Activated CD4-positive, alpha-beta T cell treated with anti-CD3 and anti-CD28 coated beads, Interleukin-2, amount 50 U/mL, for 48 hours (primary cell): ENCODE results near the gene SUN1.
"Not testable (repeated sequence)": the region's sequence is repeated elsewhere in the genome, so short reads cannot be mapped to it uniquely, and the experiment has no call there.

Source experiments
- DNase-seq, 2 experiments: peaks; one replicate each; pipeline ENCODE4 v3.0.0-alpha.2; 2020

The SUN1 gene, protein sequence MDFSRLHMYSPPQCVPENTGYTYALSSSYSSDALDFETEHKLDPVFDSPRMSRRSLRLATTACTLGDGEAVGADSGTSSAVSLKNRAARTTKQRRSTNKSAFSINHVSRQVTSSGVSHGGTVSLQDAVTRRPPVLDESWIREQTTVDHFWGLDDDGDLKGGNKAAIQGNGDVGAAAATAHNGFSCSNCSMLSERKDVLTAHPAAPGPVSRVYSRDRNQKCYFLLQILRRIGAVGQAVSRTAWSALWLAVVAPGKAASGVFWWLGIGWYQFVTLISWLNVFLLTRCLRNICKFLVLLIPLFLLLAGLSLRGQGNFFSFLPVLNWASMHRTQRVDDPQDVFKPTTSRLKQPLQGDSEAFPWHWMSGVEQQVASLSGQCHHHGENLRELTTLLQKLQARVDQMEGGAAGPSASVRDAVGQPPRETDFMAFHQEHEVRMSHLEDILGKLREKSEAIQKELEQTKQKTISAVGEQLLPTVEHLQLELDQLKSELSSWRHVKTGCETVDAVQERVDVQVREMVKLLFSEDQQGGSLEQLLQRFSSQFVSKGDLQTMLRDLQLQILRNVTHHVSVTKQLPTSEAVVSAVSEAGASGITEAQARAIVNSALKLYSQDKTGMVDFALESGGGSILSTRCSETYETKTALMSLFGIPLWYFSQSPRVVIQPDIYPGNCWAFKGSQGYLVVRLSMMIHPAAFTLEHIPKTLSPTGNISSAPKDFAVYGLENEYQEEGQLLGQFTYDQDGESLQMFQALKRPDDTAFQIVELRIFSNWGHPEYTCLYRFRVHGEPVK

DNA sequence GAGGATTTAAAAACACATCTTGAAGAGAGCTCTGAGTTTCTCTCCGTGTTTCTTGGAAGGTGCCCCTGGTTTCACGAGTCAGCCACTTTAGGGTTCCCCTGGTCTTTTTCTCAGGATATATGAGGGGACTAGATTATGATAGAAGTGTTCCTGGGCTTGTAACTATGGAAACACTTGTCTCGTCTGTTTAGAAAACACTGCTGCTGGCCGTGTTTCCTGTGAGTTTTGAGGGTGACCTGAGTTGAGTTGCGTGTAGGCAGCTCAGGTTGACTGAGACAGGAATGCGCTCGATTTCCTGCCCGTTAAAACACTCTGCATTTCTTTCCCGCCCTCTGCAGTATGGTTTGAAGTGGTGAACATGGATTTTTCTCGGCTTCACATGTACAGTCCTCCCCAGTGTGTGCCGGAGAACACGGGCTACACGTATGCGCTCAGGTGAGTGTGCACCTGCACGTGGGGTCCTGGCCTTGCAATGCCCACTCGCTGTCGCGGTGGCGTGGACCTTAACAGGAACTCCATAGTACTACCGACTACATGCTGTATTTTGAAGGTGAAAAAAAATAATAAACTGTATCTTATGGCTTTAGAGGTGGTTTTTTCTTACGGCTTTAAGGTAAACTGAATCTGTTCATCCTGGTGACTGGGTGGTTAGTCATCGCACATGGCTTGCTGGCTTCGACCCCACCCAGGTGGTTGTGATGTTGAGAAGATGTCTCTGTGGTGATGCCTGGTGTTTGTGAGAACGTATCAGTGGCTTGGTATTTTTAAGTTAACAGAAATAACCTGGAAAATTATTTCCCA is at the start of gene SUN1:
SUN1 (plus strand) TSS at position 310 of the 801 bp plus-strand sequence; CDS start at position 359, 49 bp downstream.
- peak; percentile 60 to 72 for DNase-seq

DNA sequence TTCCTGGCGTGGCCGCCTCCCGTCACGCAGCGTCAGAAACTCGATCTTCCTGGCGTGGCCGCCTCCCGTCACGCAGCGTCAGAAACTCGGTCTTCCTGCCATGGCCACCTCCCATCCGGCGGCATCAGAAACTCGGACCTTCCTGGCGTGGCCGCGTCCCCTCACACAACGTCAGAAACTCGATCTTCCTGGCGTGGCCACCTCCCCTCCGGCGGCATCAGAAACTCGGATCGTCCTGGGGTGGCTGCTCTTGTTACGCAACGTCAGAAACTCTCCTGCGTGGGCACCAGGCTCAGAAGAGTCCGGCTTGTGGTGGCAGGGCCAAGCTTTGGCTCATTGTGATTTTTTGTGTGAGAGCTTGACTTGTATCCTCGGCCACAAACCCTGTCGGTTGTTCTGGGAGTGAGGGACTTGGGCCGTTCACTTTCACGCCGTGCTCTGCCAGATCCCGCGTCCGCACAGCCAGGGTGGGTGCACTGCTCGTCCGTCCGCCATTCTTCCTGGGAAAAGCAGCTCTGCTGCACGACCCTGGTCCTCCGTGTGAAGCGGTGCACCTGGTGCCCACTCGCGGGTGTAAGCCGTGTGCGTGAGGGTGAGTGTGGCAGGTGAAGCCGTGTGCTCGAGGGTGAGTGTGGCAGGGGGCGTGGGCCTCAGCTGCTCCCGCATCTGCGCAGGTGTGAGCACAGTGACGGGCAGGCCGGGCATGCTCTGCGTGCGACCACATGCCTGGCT is 49.4 kb upstream of the SUN1 start:
- DNase-seq = no peak

- no peak for DNase-seq
Observed at GRCh38 chr7:783556-784490, 48.5 kb upstream of the SUN1 start.

- no peak for DNase-seq
Observed at GRCh38 chr7:784971-785370, 47.3 kb upstream of the SUN1 start.

DNA sequence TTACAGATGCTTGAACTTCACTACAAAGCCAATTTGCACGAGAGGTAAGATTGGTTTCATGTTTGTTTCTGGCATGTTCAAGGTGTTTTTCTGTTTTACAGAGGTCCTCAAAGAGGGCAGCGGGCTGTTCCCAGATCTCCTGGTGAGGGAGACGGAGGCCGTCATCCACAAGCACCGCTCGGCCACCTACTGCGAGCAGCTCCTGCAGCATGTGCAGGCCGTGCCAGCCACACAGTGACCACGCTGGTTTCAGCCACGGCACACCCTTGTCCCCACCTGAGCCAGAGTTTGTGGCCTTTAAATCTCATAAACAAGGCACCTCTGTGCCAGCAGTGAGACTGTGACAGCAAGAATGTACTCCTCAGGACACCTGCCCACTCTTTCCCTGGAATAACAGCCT is 46.9 kb upstream of the SUN1 start:
- DNase-seq = no peak

- peak; percentile 77 to 82 for DNase-seq
Observed at GRCh38 chr7:786472-787255, 45.6 kb upstream of the SUN1 start.

- no peak for DNase-seq
Observed at GRCh38 chr7:787332-788240, 44.7 kb upstream of the SUN1 start.

DNA sequence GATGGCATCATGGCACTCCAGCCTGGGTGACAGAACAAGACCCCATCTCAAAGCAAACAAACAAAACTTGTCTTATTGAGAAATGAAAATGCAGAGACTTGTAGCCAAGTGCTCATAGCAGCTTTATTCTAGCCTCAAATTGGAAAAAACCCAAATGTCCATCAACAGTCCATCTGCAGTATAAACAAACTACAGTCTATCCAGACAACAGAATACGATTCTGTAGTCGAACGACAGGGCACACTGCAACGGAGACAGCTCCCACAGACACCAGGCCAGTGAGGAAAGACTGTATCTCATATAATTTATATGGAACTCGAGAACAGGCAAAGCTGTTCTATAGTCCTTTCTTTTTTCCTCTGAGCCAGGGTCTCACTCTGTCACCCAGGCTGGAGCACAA is 40.8 kb upstream of the SUN1 start:
- DNase-seq = no peak

GRCh38 chr7:794207-794606 is 38.1 kb upstream of the SUN1 start:
- no peak for DNase-seq

- DNase-seq = no peak
Observed at GRCh38 chr7:794671-795329, 37.5 kb upstream of the SUN1 start.

GRCh38 chr7:796434-797169 is 35.7 kb upstream of the SUN1 start:
- not testable (repeated sequence) for DNase-seq

DNA sequence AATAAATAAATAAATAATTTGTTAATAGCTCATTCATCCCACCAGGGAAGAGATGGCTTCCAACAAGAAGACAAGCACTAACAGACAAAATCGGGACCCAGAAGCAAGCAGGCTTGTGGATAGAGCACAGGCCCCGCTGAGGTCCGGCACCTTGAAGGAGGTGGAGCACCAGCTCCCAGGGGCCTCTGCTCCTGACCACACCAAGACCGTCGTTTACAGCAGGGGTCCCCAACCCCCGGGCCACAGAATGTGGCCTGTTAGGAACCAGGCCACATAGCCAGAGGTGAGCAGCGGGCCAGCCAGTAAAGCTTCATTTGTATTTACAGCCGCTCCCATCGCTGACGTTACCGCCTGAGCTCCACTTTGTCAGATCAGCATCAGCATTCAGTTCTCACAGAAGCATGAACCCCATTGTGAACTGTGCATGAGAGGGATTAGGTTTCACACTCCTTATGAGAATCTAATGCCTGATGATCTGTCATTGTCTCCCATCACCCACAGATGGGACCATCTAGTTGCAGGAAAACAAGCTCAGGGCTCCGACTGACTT is 33.3 kb upstream of the SUN1 start:
- DNase-seq = no peak

GRCh38 chr7:800692-801091 is 31.6 kb upstream of the SUN1 start:
- DNase-seq = no peak

DNA sequence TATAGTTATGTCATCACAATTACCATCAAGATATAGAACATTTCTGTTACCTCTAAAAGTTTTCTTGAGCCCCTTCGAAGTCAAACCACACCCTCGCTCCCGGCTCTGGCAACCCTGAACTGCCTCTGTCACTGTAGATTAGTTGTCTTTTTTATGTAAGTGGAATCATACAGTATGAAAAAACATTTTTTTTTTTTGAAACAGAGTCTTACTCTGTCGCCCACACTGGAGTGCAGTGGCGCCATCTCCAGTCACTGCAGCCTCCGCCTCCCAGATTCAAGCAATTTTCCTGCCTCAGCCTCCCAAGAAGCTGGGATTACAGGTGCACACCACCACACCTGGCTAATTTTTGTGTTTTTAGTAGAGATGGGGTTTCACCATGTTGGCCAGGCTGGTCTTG is 30.9 kb upstream of the SUN1 start:
- DNase-seq = not testable (repeated sequence)

- DNase-seq = no peak
Observed at GRCh38 chr7:801940-802381, 30.3 kb upstream of the SUN1 start.

DNA sequence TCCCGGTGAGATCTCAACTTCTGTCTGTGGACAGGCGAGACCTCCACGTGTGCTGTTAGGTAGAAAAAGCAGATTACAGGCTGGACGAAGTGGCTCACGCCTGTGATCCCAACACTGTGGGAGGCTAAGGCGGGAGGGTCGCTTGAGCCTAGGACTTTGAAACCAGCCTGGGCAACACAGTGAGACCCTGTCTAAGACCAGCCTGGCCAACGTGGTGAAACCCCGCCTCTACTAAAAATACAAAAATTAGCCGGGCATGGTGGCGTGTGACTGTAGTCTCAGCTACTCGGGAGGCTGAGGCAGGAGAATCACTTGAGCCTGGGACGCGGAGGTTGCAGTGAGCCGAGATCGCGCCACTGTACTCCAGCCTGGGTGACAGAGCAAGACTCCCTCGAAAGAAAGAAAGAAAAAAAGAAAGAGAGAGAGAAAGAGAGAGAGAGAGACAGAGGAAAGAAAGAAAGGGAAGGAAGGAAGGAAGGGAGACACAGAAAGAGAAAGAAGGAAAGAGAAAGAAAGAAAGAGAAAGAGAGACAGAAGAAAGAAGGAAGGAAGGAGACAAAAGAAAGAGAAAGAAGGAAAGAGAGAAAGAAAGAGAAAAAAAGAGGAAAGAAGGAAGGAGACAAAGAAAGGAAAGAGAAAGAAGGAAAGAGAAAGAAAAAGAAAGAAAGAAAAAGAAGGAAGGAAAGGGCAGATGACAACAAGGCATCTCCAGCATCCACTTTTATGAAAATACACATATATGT is 29.6 kb upstream of the SUN1 start:
- DNase-seq = no peak

DNA sequence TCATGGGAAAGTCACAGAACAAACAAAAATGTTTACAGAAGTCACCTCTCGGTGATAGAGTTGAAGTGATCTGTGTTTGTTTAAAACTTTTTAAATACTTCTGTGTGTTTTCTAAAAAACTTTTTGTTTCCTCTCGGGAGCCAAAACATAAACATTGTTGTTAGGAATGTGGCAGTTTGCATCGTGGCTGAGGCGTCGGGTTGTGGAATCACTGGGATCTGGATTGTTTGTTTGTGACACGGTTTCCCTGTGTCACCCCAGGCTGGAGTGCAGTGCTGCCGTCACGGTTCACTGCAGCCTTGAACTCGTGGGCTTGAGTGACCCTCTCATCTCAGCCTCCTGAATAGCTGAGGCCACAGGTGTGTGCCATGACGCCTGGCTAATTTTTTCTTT is 29.0 kb upstream of the SUN1 start:
- DNase-seq = no peak
